ENCODE data around the gene FAM186B. TPM values are rescaled to one million over a fixed set of nuclear protein-coding genes. Genes with fewer than 3 reads are reported as not detected.

Gene FAM186B
- polyA plus RNA-seq, 5 donors: 1.3 to 3.5 (median 2.5) TPM

DNA sequence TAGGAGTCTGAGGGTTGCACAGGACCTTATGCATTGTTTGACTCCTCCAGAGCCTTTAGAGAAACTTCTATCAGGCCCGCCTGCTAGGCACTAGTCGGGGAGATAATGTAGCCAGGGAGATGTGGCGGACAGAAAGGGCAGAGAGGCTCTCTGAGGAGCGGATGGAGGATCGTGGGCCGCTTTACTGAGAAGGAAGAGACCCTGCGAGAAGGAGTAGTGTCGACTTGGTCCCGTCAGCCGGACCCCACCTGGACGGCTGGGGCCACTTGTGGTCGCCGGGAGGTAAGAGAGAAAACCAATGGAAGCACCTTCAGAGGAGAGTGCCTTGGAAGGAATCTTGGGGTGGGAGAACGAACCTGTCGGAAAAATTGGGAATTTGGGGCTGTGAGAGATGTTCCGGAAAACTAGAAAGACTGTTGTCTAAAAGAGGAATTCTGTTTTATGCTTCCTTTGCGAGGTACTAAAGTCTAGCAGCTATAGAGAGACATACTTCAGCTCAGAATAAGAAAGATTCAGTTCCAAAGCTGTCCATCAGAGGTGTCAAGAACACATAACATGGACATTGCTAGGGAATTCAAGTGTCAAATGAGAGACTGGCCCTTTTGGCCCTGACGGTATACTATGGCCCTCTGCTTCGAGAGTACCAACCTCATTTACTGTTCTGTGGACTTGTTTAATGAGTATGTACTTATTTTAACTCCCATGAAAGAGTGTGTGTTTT is 36.8 kb downstream of the FAM186B start:
- DNase-seq: no peak

DNA sequence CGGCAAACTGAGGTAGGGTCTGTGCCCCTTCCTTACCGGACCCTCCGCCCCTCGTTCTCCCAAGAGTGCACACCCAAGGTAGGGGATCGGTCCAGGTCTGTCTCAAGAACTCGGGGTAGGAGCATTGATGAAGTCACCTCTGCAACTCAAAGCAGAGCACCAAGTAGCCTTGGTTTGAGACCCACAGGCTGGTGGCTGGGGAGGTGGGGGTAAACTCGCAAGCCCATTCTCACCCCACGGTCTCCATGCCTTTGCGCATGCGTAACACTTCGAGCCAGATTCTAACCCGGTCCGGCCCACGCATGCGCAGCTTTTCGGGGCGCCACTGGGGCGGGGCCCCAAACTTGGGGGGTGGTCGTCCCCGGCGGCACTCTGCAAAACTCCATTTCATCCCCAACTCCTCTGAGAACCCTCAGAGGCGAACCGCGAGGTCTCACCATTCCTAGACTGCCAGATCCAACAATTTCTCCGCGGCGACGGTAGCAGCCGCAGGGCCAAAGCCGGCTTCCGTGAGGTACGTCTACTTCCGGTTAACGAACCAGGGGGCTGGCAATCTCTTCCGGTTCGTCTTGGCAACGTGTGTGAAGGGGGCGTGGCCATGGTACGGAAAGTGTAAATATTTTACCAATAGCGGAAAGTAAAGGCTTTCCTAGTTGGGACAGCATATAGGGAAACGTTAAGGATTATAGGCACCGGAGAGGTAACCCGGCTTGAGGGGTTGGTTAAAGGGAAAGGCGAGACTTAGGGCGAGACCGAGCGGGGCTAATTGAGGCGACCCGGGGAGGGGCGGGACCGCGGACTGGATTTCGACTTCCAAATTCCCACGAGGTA is 37.6 kb downstream of the FAM186B start, which contains the start of gene MCRS1:
TSS of gene MCRS1 (minus strand) at position 532 of the 831 bp plus-strand sequence. CDS start 1,411 bp downstream, outside the sequence.
- peak; percentile 88 to 92 for DNase-seq

DNA sequence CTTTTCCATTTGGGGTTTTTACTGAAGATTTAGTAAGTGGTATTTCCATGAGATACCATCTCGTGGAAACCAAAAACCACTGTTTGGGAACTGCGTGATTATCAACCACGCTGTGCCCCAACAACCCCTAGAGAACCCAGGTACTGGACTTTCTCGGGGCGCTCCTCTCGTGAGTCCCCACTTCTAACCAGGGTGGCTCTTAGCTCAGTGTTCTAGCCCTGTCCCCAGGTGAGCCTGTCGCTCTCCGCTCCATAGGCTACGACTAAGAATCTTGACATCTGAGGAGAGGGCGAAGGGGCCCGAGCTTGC is 38.2 kb downstream of the FAM186B start:
- DNase-seq: no peak

DNA sequence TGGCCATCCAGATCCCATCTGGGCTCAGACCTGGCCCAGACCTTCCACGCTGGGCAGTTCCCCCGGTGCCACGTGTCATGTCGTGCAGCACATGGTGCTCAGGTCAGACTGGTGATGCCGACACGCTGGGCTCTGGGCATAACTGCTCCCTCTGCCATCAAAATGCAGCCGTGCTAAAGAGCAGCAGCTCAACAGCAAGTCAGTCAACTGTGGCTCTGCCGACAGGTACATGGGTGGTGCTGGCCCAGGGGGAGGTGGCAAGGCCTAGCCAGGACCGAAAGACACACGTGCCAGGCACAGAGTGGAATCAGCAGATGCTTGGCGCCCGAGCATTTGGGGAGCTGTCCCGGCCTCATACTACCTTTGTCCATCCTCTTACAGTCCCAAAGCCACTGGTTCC is 39.1 kb downstream of the FAM186B start:
- DNase-seq: no peak

DNA sequence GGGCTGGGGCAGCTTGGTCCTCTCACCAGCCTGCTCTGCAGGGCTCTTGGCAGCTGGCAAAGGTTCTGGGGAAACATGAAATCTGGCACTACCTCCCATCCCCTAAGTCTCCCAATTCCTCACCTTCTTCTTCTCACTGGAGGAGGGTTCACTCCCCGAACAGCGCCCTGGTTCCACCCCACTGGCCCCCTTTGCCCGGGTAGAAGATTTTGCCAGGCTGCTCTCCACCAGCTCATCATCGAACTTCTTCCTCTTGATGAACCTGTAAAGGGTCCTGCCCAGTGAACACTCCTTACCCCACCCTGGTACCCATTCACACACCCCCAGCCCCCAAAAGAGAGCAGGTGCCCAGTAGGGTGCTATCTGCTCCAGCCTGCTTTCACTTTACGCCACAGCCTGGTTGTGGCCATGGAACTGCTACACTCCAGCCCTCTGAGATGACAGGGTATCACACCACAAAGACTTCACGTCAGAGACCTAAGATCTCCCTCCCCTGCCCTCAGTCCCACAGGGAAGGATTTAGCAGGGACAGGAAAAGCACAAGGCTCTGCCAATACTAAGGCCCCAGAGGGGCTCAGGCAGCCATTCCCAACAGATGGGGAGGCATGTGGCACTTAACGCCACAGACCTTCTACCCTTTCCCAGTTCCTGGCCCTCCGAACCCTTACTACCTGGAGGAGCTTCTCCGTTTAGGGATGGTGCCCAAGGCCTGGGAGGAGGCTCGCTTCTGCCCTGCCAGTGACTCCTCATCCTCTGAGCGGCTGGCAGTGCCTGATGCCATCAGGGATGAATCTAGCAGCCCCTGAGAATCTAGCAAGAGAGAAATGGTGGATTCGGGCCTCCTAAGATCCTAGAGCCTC is 39.8 kb downstream of the FAM186B start:
- DNase-seq: no peak

DNA sequence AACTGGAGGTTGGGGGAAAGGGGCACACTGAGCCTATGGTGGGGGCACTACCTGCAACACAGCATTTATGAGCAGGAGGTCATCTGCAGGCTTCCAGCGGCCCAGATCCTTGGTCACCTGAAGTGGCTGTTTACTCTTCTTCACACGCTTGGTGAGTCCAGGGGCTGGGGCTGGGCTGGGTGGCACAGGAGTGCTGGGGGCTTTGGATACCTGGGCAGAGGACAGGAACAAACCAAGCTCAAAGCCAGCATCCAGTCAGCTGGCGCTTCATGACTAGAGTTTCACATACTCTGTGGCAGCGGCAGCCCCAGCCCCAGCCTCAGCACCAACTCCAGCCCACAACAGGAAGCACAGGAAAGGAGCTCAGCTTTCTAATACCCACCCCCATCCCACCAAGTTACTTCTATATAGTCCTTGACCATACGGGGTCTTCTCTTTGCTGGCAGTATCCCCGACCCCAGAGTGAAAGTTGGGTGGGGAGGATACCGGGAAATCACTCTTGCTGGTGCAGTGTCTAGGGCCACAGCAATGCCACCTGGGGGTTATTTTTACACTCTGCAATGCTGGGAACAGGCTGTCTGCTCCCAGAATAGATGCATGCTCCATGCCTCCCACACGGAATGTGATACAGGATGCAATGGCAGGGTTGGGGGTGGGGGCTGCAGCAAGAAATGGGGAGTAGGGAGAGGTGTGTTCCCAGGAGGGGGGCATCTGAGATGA is 40.6 kb downstream of the FAM186B start:
- no peak for DNase-seq

DNA sequence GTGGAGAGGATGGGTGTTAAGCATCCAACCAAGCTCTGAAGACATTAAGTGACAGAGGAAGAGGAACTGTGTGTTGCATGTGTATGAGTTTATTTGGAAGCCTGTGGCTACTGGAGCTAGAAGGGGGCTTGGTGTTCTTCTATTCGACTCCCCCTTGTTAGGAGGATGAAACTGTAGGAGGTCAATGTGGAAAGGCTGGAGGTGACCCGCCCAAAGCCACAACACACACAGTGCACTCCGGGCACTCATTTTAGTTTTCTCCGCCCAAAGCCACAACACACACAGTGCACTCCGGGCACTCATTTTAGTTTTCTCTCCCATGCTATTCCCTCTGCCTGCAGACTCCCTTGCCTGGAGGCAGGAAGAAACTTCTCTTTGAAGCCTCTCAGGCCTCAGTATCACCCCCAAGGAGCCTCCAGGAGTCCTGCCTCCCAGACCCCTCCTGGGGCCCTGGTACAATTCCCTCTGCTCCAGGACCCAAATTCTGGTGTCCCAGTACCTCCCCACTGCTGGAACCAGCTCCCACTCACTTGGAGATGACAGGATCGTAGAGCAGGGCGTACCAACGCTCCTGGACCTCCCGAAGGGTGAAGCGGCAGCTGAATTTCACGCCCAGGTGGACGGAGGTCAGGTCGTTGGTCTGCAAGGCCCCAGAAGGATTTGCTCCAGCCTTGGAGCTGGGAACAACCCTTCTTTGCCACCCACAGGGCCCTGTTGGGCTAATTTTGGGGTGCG is 41.3 kb downstream of the FAM186B start:
- no peak for DNase-seq

DNA sequence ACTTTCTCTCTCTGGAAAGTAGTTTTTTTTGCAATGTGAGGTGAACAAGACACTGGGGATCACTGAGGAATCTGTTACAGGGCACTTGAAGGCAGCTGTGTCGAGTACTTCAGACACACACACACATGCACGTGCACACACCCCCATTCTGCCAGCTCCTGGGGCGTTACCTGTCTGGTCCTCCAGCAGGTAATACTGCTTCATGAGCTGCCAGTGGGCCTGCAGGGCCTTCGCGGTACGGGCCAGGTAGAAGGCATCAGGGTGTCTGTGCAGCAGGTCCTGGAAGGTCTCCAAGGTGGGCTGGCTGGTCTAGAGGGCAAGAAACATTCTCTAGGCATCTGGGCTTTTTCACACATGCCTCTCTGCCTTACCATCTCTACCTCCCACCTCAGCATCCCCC is 42.6 kb downstream of the FAM186B start:
- DNase-seq: no peak

DNA sequence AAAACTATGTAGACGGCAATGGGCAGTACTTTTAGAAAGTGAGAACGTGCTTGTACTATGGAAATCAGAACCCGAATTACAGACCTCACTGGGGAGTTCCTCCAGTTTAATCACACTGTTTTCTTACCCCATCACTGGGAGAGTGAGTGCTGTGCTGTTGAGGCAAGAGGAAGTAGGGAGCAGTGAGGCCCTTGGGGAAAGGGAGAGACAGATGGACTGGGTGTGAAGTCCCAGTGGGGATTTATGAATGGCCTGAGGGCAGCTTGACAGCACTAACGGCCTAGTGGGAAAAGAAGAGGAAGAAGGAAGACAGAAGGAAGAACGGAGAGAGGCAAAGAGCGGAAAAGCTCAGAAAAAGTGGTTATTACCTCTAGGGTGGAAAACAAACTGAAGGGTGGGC is 43.2 kb downstream of the FAM186B start:
- no peak for DNase-seq

DNA sequence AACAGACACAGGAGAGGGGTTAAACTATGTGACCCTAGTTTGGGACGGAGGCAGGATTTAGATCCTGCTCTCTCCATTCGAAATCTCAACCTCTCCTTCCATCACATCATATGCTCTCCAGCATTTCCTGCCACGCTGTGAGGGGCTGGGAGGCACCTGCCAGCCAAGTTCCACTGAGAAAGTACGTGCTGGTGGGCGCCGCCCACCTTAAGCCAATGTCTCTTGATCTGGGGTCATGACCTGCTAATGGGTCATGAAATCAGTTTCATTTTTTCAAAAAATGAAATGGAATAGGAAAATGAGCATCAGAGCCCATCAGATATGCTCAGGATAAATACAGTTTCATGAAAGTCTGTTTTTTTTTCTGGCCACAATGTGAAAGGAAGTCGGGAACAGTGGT is 44.7 kb downstream of the FAM186B start:
- no peak for DNase-seq

DNA sequence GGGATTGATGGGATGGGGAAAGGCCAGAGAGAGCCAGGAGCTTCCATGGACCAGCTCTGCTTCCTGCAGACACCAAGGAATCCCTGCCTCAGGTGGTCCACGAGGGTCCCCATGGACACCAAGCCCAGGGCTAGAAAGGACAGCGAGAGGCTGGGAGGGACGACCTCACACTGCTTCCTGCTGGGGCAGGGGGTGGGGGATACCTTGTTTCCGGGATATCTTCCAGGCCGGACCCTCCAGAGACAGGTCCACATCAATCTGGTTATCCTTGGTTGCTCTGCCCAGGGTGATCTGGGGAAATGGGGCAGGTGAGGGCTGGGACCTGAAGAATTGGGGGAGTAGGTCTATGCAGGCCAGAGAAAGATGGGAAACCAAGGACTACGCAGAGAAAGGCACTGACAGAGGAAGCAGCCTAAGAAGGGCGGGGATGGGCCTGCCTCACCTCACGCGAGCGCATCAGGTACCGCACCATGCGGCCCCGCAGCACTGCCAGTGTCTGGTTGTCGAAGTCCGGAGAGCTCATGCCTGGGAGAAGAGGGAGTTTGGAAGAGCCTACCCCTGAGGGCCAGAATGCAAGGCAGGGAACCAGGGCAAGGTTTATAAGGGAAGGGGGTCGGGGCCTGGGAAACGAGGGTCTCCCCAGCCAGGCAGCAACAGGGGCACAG is 46.3 kb downstream of the FAM186B start:
- DNase-seq: no peak

DNA sequence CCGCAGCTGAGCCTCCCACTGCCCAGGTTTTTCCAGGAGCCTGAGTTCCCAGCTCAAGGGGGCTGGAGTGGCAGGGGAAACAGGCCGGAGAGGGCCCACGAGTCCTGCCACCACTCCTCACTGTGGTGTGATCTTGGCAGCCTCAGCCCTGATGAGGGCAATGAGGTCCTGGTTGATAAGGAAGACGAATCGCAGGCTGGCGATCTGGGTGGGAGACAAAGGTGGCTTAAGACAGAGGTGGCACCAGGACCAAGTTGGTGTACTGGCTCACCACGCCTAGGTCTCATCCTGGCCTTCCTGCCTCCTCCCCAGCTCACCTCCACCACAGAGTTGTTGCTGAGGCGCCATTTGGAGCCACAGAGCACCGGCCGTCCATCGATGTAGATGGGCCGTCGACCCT is 46.9 kb downstream of the FAM186B start:
- DNase-seq: no peak

DNA sequence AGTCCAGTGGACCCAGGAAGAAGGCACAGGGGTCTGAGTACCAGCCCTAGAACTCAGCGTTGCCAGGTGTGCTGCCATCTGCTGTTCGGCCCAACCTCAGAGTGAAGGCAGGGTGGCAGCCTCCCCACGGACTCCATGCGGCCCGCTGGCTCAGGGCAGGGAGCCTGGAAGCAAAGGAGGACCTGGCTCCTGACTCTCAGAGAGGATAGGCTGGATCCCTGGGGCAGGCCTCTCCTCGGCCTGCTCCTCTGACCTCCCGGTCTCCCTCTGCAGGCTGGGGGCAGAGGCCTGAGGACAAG is 47.6 kb downstream of the FAM186B start:
- DNase-seq: no peak

DNA sequence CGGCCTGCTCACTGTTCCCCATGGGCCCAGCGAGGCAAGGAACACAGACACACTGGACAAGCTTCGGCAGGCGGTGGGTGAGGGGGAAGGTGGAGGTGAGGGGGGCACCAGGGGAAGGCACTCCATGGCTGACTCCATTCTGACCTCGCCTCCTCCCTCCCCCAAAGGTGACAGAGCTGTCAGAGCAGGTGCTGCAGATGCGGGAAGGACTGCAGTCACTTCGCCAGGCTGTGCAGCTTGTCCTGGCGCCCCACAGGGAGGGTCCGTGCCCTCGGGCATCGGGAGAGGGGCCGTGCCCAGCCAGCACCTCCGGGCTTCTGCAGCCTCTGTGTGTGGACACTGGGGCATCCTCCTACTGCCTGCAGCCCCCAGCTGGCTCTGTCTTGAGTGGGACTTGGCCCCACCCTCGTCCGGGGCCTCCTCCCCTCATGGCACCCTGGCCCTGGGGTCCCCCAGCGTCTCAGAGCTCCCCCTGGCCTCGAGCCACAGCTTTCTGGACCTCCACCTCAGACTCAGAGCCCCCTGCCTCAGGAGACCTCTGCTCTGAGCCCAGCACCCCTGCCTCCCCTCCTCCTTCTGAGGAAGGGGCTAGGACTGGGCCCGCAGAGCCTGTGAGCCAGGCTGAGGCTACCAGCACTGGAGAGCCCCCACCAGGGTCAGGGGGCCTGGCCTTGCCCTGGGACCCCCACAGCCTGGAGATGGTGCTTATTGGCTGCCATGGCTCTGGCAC is 48.1 kb downstream of the FAM186B start:
- DNase-seq: no peak

DNA sequence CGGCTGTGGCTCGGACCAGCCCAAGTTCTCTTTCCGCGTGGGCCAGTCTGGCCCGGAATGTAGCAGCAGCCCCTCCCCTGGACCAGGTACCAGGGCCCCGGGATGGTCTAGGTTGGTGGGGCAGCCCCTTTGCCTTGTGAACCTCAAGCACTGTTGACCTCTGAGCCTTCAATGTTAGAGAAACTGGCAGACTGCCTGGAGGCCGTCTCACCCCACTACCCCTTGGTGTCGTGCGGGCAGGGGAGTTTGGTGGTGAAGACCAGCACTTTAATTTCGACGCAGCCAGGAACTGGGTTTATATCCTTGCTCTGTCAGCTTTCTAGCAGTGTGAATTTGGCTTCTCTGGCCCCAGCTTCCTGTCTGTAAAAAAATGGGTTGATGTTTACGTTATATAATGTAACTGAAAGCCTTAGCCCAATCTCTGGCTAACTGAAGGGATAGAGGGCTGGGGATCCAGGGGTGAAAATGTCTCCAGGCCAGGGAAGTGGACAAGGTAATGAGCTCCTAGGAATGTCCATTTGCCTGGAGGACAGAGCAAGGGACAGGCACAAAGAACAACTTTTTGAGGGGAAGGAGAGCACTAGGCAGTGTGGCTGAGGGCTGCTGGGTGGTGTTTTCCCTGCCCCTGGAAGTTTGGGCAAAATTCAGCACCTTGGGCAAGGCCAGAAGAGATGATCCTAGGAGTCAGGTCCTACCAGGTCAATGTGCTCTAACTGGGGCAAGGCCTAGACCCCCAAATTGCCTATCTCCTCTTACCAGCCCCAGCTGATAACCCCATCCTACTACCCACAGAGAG is 48.9 kb downstream of the FAM186B start:
- DNase-seq: no peak

DNA sequence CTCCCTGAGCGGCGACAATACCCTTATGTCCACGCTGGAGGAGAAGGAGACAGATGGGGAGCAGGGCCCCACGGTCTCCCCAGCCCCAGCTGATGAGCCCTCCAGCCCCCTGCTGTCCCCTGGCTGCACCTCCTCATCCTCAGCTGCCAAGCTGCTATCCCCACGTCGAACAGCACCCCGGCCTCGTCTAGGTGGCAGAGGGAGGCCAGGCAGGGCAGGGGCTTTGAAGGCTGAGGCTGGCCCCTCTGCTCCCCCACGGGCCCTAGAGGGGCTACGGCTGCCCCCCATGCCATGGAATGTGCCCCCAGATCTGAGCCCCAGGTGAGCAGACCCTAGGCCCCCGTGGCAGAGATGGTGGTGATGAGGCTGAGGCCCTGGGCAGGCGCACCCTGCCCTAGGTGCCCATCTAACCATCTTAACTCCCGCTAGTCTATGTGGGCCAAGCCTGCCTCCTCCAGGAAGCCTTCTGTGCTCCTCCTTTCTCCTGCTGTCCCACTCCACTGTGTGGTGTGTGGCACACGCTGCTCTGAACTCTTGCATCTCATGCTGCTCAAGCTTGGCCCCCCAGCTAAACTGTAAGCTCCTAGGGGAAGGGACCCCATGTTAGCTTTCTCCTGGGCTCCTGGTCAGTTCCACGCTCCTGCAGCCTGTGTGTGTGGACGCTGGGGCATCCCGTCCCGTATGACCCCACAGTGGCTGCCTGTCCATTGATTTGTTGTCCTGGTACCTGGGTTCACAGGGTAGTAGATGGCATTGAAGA is 49.6 kb downstream of the FAM186B start:
- DNase-seq: no peak

DNA sequence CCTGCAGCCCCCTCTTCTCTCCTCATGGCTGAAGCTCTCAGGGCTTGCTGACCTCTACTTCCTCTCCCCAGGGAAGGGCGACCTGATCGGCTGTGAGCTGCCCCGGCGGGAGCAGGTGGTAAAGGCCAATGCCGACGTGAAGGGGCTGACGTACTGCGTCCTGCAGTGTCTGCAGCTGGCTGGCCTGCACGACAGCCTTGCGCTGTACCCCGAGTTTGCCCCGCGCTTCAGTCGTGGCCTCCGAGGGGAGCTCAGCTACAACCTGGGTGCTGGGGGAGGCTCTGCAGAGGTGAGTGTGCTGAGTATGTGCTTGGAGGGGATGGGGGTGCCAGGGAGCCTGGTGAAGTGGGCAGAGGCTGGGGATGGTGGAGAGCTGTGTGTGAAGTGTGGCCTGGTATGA is 51.2 kb downstream of the FAM186B start:
- DNase-seq: no peak

DNA sequence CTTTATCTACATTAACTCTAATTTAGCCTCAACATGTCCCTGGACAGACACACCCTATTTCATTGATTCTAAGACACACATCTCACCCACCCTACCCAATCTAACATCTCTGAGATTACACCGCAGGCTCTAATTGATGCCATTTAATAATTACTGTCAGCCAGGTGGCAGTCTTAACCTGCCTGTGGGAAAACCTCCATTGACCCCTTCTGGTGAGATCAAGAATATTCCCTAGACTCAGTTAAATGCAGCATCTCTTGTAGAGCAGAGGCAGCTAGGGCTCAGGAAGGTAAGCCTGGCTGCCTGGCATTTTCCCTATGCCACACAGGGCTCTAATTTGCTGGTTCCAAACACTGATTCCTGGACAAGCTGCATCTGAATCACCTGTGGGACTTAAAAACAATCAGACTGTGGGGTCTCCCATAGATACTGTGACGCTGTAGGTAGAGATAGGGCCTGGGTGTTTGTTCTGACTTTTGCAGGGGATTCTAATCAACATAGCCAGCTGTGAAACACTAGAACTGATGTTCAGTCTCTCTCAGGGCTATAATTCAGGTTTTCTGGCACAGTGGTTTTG is 51.8 kb downstream of the FAM186B start:
- no peak for DNase-seq

Measured in right lung (tissue), 5 donors.